HG03039 (cell line): ENCODE measurements around the gene MAGOHB.
"Not testable (repeated sequence)": the region's sequence is repeated elsewhere in the genome, so short reads cannot be mapped to it uniquely, and the experiment has no call there.

Experiments used
- ATAC-seq: cut with Tn5 transposase; IDR thresholded peaks from one replicate; pipeline ENCODE4 v1.9.1; 2021; ENCODE audit warnings: mild to moderate bottlenecking, moderate library complexity; ENCODE audit not compliant: unreplicated experiment

Gene MAGOHB

DNA sequence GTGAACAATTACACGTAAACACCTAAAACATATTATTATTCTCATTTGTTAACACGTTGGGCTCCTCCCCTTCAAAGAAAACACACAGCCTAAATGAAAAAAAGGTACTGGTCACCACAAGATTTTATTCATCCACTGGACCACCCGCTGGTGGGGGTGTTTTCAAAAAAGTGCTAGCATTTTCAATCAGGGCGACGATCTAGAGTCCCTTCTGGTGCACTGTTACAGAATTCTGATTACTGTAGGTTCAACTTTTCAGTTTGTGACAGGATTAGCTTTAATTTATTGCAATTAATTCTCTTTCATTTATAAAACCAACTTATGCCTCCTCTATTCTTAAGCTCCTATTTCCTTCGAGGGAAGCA lies 443 bp downstream of the MAGOHB start:
- peak; percentile 11 for ATAC-seq

DNA sequence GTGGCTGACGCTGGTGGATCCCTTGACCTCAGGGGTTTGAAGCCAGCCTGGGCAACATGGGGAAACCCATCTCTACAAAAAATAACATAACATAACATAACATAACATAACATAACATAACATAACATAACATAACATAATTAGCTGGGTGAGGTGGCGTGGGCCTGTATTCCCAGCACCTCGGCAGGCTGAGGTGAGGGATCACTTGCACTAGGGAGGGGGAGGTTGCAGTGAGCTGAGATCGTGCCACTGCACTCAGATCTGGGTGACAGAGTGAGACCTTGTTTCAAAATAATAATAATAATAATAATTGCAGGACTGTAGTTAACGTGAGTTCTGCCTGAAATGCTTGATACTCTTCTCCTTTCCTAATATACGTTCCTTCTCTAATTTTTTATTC lies 1.3 kb downstream of the MAGOHB start:
- no peak for ATAC-seq

DNA sequence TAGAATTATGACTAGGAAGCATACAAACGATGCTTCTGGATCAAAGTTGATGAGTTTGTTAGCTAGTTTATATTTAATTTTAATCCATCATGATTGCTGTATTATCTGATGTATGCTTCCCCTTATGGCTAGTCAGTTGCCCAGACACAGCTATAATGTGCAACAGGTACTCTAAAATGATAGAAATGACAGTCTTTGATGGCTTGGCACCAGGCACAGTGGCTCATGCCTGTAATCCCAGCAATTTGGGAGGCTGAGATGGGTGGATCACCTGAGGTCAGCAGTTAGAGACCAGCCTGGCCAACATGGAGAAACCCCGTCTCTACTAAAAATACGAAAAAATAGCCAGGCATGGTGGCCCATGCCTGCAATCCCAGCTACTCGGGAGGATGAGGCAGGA lies 2.2 kb downstream of the MAGOHB start:
- ATAC-seq = not testable (repeated sequence)

DNA sequence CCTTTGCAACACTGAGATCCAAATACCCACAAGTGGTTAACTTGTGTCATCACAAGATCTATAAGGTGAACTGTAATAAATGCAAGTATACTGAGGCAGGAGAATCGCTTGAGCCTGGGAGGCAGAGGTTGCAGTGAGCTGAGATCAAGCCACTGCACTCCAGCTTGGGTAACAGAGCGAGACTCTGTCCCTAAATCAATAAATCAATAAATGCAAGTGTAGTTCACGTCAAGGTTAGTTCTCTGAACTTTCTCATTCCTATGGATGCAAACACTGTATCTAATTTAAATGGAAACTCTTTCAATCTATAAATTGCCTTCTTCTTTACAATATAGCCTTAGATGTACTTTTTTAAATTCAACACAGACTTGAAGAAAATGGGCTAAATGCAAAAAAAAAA lies 3.2 kb downstream of the MAGOHB start:
- no peak for ATAC-seq

DNA sequence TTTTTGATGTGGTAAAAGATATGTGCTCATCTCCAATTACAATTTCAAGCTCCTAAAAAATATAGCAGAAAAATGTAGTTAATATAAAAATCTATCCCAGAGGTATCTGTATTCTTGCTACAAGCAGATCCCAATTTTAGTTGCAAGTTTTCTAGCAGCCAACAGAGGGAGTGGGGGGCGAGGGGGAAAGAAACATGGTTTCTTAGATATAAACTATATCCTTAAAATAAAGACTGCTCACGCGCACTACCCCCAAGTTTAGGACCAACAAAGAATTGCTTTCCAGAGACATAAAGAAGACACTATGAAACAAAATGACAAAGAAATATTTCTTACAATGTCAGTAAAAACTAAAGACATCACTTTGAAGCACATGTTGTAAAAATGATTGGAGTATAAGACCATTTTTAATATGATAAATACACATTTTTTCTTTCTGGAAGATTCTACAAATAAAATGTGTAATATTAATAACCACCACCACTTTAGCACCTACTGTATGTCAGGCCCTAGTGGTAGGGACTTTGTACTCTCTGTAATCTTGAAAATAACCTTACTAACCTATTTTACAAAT lies 5.4 kb downstream of the MAGOHB start:
- no peak for ATAC-seq

DNA sequence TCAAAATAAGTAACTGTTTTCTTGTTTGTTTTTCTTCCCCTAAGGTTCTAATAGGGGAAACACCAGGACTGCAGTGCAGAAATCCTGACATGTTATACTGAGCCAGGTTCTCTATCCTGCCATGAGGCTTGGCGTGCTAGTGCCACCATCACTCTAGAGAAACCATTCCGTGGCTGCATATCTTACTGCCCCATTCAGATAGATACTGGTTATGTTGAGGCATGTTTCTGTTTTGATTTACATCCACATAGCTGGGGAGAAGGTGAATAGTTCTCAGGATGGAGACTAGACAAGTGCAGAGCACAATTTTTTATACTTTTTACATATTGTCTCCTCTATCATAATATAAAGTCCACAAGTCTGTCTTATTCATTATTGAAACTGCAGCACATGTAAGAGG lies 11.5 kb downstream of the MAGOHB start:
- no peak for ATAC-seq

DNA sequence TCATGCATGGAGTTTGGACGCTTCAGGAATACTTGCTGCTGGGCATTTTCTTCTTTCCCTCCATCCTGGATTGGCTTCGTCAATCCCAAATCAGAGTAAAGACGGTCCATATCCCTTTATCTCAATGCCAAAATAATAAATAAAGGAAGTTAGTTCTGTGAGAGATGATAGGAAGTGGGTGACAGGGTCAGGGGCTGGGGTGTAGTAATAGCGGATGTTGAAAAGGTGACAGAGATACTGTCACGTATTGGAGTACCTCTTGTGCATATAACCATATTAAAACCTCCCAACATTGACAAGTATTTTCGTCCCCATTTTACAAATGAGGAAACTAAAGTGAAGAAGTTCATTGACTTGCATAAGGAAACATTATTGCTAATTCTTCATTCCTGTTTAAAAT lies 12.4 kb downstream of the MAGOHB start:
- no peak for ATAC-seq

DNA sequence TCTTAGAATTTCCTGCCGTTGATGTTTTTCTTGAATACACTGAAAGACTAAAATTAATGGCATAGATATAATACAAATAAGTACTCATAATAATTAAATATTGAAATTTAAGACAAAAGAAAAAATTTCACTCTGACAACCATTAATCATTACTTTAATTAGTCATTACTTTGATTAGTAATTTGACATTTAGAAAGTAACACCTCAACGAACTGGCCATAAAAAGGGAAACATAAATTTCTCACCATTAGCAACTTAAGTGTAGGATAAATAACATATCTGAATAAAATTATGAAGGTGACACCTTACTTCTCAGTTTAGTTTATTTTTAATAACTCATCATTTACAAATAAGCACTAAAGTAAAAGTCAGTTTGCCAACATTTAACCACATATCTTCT lies 17.5 kb downstream of the MAGOHB start:
- no peak for ATAC-seq

DNA sequence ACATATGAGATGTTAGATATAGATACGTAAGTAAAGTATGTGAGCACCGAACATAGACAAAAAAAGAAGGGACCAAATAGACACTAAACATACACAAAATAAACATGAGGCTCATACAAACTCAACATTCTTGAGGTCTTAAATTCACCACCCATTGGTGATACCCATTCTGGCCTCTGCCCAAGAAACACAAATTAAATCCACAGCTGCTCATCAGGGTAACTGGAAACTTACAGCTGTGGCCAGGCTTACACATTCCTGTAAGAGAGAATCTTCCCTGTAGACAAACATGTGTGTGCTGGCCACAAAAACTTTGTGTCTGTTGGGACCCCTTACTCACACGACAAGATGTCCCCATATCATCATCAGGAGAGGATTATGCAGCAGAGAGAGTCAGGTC lies 22.4 kb downstream of the MAGOHB start:
- ATAC-seq = no peak

DNA sequence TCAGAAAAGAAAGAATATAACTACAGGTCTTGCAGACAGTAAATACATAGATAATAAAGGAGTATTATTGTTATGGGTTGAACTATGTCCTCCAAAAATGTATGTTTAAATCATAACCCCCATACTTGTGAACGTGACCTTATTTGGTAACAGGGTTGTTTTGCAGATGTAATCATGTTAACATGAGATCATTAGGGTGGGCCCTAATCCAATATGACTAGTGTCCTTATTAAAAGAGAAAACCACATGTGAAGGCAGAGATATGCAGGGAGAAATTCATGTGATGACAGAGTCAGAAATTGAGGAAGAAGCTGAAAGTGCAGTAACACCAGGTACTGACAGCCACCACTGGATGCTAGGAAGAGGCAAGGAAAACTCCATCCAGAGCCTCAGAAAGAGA lies 29.0 kb downstream of the MAGOHB start:
- no peak for ATAC-seq

DNA sequence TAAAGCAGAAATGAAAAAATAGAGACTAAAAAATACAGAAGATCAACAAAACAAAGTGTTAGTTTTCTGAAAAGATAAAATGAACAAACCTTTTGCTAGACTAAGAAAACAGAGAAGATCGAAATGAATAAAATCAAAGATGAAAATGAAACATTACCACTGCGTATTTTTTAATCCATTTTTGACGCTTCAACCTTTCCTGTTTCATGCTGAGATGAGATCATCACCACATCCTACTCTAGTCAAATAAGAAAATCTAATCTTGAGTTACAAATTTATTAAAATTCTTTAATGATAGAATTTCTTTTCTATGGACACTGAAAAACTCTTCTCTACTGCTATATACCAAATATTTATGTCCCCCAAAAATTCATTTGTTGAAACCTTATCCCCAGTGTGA lies 30.7 kb downstream of the MAGOHB start:
- ATAC-seq = no peak

DNA sequence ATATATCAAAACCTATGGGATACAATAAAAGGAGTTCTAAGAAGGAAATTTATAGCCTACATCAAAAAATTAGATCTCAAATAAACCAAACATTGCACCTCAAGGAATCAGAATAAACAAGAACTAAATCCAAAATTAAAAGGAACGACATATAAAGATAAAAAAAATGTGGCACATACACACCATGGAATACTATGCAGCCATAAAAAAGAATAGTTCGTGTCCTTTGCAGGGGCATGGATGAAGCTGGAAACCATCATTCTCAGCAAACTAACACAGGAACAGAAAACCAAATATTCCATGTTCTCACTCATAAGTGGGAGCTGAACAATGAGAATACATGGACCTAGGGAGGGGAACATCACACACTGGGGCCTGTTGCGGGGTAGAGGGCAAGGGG lies 31.3 kb downstream of the MAGOHB start:
- not testable (repeated sequence) for ATAC-seq

DNA sequence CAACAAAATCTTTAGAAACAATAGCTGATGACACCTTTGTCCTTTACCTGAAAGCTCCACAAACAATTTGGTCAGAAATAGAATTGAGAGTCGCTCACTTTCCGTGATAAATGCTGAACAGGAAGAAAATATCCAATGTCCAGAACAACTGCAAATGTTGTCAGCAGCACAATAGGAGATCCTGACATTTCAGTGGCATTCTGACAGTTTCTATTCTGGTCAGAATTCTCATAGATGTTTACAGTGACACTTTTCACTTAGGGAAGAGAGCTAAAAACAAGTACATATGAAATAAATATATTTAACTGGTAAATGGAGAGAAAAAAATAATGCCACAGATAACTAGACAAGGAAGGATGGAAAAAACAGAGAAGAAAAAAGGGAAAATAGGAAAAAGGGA lies 39.1 kb downstream of the MAGOHB start:
- ATAC-seq = no peak

DNA sequence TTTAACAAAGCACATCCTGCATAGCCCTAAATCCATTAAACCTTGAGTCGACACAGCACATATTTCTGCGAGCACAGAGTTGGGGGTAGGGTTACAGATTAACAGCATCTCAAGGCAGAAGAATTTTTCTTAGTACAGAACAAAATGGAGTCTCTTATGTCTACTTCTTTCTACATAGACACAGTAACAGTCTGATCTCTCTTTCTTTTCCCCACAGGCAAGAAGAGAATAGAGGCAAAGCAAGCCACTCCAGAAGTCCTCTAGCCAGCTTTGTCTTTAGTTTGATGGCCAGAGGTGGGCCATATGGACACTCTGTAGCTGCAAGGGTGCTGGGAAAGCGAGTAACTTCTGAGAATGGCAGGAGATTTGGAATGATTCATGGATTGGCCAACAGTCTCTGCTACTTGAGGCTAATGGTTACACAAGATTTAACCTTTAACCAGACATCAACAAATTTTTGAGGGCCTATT lies 41.4 kb downstream of the MAGOHB start:
- ATAC-seq = not testable (repeated sequence)

DNA sequence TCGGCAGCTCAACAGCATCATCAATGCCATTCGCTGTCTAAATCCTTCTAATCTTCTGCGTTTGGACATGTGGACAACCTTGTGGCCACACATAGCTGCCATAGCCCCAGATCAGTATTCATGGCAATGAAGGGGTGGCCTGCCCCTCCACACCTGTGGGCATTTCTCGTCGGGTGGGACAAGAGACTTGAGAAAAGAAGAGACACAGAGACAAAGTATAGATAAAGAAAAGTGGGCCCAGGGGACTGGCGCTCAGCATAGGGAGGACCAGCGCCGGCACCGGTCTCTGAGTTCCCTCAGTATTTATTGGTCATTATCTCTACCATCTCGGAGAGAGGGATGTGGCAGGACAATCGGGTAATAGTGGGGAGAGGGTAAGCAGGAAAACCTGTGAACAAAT lies 42.3 kb downstream of the MAGOHB start:
- no peak for ATAC-seq

DNA sequence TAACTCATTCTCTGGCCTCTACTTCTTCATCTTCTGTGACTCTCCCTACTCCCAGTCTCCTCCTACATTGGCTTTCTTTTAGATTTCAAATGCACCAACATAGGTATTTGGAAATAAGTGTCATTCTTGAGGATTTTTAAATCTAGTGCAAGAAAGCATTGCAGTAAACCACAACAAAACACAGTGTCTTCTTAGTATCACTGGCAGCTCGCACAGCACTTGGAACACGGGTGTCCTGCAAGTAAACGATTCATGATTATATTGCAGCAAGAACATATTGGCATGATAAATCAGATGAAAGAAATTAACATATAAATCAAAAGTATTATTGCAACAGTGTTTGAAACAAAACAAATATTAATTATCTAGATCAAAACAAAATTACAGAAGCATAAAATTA lies 45.6 kb downstream of the MAGOHB start:
- ATAC-seq = no peak

DNA sequence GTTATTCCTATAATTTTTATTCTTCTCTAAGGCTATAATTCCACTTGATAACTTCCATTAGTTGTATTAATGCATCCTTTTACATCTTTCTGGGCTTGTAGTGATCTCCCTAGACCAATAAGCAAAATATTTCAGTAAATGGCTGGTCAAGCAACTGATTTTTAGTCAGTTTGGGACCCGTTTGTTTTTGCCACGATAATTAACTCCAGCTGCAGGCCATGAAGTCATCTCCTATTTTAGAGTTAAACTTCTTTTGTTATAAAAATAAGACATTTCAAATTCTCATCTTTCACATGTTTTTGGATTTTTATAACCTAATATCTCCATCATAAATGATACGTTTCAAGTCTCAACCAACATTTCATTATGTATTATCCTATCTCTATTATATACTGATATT lies 49.4 kb downstream of the MAGOHB start:
- no peak for ATAC-seq

DNA sequence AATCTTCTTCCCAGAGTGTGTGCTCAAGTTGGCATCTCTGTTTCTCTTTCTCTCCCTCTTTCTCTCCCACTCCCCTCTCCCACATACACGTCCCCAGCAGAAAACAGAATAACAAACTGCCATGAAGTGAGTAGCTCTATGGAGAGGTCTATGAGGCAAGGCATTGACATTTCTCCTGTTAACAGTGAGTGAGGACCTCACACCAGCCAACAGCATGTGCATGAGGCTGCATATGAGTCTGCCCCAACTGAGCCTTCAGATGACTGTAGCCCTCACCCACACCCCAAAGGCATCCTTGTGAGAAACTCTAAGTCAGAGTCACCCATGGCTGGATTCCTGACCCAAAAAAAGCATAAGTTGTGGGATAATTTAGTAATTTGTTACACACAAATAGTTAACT lies 50.4 kb downstream of the MAGOHB start:
- ATAC-seq = no peak

DNA sequence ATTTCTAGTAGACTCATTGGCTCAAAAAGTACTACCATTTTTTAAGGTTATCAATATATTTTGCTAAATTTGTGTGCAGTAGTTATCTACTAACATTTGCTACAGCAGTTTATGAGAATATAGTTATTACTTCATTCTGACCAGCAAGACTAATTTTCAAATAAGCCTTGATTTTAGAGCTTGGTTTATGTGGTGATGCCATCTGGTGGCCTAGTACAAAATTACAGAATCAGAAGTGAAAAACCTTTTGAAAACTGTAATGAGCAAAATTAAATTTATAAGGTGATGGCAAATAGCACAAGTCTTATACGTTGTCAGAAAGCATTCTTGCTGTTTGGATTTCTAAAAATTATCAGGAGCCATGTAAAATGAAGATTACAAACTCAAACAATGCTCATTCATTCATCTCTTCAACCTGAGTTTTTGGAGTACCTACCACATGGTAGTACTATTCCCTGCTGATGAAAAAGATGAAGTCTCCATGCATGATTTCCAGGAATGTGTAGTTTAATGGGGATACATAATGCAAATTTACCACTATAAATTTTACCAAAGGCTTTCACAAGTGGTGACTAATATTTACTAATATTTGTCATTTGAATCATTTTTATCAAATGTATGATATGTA lies 51.0 kb downstream of the MAGOHB start:
- no peak for ATAC-seq

DNA sequence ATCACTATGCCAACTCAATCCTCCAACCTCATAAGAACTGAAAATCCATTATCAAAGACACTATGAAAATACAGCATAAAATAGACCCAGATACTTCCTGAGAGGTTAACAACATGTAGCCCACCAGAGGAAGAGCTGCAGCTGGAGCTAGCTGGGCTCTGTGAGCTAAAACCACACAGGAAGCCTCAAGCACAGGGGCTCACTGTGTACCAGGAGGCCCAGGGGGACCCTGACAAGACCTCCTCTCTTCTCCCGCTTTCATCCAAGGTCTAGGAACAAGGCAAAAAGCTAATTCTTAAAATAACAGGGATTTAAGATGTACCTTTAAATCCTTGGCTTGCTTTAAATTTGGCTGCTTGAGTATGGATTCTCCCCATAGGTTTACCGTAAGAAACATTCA lies 54.2 kb downstream of the MAGOHB start:
- no peak for ATAC-seq

DNA sequence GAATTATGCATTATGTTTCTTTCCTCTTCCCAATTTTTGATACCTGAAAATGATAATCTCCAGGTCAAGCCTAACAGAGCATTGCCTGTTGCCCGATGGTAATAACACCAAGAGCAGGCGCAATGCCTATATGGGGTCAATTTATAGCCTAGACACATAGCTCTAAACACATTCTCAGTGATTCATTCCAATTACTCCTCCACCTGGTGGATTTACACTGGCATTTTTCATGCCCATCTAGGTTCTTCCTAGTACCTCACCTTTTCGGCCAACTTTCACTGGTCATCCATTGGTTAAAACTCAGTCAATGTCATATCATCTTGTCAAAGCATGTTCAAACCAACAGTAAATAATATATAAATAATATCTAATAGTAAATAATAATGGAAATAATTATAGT lies 54.6 kb downstream of the MAGOHB start:
- no peak for ATAC-seq

DNA sequence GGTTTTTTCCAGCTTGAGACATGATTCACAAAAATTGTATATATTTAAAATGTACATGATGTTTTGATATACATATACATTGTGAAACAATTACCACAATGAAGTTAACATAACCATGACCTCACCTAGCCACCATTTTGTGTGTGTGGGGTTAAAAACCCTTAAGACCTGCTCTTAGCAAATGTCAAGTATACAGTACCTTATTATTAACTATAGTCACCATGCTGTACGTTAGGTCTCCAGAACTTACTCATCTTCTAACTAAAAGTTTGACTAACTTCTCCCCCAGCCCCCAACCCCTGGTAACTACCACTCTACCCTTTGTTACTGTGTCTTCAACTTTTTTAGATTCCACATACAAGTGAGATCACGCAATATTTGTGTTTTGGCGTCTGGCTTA lies 55.1 kb downstream of the MAGOHB start:
- no peak for ATAC-seq

DNA sequence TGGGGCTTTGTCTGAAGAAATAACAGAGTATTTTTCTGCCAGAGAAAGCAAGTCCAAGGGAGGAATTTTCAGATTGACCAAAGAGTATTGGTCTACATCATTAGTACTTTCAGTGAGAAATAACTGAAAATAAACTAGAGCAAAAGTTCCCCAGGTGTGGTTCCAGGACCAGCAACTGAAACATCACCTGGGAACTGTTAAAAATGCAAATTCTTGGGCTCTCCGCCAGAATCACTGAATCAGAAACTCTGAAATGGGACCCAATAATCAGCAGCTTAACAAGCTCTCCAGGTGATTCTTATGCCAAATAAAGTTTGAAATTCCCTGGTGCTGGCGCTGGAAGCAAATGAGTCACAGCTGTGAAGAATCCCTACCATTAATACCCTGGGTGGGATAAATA lies 55.6 kb downstream of the MAGOHB start:
- ATAC-seq = no peak
